GM20000 (cell line): ENCODE results near the gene GALNTL6.
"Not testable (repeated sequence)": the region's sequence is repeated elsewhere in the genome, so short reads cannot be mapped to it uniquely, and the experiment has no call there.

Experiments
- DNase-seq: peaks from one replicate; pipeline ENCODE4 v3.0.0; 2012; ENCODE audit warnings: low spot score
- TF ChIP-seq, protein P1 (sequence below): IDR thresholded peaks from 2 replicates; pipeline ENCODE4 v1.5.1; 2012; ENCODE audit warnings: mild to moderate bottlenecking, control low read depth; ENCODE audit errors: extremely low read depth, missing control alignments

Gene GALNTL6

DNA sequence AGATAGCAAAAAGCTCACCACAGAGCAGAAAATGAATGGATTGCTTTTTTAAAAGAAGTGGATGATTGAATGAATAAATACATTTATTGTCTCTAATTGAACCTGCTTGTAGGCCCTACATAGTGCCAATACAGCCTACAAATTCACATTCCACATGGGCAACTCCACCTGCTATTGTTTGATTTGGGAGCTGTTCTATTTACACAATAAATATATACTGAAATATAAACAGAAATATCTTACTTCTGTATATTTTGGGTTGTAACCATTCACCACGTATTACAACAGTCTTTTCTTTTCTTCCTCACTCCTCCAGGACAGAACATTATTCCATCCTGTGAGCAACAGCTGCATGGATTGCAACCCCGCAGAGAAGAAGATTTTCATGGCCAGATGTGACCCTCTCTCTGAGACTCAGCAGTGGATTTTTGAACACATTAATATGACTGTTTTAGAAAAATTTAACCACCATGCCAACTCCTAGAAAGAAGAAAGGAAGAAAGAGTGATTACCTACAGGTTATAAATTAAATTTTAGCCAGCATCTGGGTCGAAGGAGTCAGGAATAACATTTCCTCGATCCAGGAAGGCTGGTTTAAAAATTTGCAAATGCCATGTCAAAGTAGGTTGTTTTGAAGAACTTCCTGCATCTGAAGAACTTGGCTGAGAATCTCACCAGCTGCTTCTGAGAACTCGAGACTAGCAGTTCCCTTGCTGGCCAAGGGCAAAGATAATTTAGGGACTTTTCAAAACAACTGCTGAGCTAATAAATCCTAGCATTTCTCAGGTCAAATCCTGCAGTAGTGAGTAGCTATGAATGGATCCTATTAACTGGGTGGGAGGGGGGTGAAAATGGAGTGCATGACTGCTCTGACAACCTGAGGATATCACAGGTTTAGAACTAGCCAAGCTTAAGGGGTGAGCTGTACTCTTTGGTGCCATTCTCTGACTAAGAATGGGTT lies 1226.7 kb downstream of the GALNTL6 start:
- no peak for DNase-seq
- TF ChIP-seq, protein P1, sequence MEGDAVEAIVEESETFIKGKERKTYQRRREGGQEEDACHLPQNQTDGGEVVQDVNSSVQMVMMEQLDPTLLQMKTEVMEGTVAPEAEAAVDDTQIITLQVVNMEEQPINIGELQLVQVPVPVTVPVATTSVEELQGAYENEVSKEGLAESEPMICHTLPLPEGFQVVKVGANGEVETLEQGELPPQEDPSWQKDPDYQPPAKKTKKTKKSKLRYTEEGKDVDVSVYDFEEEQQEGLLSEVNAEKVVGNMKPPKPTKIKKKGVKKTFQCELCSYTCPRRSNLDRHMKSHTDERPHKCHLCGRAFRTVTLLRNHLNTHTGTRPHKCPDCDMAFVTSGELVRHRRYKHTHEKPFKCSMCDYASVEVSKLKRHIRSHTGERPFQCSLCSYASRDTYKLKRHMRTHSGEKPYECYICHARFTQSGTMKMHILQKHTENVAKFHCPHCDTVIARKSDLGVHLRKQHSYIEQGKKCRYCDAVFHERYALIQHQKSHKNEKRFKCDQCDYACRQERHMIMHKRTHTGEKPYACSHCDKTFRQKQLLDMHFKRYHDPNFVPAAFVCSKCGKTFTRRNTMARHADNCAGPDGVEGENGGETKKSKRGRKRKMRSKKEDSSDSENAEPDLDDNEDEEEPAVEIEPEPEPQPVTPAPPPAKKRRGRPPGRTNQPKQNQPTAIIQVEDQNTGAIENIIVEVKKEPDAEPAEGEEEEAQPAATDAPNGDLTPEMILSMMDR = no peak

DNA sequence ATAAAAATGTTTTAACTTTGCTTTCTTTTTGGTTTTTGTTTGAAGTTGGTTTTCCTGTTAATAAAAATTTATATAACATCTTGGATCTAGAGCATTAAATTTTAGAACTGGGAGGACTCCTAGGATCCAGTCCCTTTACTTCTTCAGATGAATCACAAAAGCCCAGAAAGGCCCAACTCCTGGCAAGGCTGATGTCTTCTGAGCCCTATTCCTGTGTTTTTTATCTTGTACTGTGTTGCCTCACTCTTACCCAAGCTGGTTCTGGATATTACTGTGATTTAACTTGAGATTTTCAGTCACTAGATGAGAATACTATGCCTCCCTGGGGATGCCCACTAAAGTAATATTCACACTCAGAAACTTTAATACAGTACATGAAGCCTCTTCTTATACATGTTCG lies 1228.3 kb downstream of the GALNTL6 start:
- no peak for DNase-seq
- TF ChIP-seq, protein P1 = no peak

DNA sequence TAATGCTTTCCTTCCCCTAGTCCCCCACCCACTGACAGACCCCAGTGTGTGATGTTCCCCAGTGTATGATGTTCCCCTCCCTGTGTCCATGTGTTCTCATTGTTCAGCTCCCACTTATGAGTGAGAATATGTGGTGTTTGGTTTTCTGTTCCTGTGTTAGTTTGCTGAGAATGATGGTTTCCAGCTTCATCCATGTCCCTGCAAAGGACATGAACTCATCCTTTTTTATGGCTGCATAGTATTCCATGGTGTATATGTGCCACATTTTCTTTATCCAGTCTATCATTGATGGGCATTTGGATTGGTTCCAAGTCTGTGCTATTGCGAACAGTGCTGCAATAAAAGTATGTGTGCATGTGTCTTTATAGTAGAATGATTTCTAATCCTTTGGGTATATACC lies 1228.9 kb downstream of the GALNTL6 start:
- not testable (repeated sequence) for DNase-seq

DNA sequence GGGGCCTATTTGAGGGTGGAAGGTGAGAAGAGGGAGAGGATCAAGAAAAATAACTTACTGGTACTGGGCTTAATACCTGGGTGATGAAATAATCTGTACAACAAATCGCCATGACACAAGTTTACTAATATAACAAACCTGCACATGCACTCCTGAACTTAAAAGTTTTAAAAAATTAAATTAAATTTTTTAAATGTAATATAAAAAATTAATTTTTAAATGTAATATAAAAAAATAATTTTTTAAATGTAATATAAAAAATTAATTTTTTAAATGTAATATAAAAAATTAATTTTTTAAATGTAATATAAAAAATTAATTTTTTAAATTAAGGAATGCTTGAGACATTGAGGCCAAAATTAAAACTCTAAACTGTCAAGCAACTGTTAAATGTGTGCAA lies 1231.1 kb downstream of the GALNTL6 start:
- TF ChIP-seq, protein P1 = no peak
- DNase-seq = no peak

DNA sequence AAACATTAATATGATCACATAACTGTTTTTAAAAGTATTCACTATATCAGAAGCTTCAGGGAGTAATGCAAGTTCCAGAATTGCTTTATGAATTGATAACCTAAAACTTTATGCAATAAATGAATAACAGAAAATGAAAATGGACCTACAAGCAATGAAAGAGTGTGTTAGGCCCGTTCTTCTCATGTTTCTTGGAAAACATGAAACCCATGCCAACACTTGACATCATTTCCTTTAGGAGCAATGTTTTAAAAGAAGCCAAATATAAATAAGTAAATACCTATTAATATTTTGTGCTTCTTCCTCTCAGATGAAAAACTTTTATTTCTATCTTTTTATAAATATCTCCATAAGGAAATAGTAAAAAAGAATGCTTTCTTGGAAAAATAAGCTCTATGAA lies 1232.4 kb downstream of the GALNTL6 start:
- DNase-seq = no peak
- TF ChIP-seq, protein P1 = no peak

DNA sequence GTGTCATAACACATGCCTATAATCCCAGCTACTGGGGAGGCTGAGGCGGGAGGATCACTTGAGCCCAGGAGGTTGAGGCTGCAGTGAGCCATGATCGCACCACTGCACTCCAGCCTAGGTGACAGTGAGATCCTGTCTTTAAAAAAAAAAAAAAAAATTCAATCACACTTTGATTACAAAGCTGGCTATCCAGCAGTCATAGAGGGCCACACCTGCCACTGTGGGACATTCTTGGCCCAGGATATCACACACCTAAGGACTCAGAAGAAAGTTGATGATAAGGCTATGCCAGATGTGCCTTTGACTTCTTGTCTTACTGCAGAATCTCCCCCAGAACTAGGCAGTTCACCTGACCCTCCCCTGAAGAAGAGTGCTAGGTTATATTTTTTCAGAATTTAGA lies 1232.9 kb downstream of the GALNTL6 start:
- TF ChIP-seq, protein P1 = no peak
- no peak for DNase-seq

DNA sequence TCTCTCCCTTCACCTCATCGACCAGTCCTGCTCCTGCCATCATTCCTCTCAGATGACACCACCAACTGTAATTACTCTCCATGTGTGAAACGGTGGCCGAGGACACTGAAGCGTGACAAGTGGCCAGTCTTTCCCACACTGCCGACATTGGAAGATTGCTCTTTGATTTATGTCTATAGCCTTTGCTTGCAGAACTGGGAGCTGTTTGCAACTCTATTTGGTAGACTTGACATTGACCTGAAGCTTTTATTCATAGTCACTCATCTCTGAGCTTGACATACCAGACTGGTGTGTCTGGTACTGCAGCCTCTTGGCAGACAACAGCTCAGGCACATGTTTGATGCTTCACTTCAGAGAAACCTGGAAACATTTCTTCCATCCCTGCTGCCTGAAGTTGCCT lies 1233.6 kb downstream of the GALNTL6 start:
- DNase-seq = no peak
- TF ChIP-seq, protein P1 = no peak

DNA sequence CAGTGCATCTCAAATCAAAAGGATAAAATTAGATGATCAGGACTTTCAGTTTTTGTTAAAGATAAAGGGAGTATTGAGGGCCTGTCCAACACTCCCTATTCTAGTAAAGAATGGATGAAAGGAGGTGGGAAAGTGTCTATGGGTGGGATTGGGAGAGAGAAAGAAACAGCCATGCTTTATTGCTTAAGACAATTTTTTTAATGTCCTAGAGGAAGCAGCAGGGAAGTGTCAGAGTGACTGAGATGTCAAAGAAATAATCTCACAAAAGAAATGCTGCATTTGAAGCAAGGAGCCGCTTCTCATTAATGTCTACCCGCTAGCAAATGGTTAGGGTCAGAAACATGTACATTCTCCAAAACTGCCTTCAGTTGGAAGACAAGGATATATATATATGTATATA lies 1238.0 kb downstream of the GALNTL6 start:
- TF ChIP-seq, protein P1 = no peak

More for the DNA sequence above, 1238.0 kb downstream of the GALNTL6 start:
- no peak for DNase-seq
